ENCODE data around the gene TMEM52B.
"Not testable (repeated sequence)": the region's sequence is repeated elsewhere in the genome, so short reads cannot be mapped to it uniquely, and the experiment has no call there.

The TMEM52B gene

DNA sequence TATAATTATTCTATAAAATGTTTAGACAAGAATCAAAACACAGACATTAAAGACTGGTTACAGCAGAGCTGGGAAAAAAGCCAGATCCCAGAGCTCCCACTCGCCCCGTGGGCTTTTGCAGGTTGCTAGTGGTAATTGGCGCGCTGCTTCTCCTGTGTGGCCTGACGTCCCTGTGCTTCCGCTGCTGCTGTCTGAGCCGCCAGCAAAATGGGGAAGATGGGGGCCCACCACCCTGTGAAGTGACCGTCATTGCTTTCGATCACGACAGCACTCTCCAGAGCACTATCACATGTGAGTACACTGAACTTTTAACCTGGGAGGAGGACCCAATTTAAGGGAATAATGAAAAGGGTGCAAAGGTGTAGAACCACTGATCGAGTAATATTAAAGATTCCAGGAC lies 7.5 kb downstream of the TMEM52B start:
- TF ChIP-seq, protein P1, sequence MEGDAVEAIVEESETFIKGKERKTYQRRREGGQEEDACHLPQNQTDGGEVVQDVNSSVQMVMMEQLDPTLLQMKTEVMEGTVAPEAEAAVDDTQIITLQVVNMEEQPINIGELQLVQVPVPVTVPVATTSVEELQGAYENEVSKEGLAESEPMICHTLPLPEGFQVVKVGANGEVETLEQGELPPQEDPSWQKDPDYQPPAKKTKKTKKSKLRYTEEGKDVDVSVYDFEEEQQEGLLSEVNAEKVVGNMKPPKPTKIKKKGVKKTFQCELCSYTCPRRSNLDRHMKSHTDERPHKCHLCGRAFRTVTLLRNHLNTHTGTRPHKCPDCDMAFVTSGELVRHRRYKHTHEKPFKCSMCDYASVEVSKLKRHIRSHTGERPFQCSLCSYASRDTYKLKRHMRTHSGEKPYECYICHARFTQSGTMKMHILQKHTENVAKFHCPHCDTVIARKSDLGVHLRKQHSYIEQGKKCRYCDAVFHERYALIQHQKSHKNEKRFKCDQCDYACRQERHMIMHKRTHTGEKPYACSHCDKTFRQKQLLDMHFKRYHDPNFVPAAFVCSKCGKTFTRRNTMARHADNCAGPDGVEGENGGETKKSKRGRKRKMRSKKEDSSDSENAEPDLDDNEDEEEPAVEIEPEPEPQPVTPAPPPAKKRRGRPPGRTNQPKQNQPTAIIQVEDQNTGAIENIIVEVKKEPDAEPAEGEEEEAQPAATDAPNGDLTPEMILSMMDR (IDR thresholded peaks at IDR 0.05; ENCODE audit: extremely low read depth, missing control alignments) = no peak

DNA sequence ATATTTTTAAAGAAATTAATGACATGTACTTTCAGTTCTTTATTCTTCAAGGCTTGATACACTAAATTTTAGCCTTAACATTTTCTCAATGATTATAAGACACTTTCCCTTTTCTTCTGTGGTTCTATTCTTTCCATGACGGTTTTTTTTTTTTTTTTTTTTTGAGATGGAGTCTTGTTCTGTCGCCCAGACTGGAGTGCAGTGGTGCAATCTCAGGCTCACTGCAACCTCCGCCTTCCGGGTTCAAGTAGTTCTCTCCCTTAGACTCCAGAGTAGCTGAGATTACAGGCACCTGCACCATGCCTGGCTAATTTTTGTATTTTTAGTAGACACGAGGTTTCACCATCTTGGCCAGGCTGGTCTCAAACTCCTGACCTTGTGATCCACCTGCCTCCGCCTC lies 8.1 kb downstream of the TMEM52B start:
- DNase-seq (ENCODE audit: low spot score) = not testable (repeated sequence)

More for the DNA sequence above, 7.5 kb downstream of the TMEM52B start:
- no peak for DNase-seq (ENCODE audit: low spot score)

DNA sequence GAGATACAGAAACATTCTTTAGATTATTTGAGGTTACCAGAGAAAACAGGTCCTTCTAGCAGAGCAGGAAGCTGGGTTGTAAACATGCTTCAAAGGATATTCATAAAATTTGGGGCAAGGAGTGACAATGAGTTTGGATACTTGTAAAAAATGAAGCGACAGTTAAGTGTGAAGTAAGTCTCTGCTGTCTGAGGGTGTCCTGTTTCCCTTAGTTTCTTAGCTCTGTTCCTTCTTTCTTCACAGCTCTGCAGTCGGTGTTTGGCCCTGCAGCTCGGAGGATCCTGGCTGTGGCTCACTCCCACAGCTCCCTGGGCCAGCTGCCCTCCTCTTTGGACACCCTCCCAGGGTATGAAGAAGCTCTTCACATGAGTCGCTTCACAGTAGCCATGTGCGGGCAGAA lies 10.8 kb downstream of the TMEM52B start:
- TF ChIP-seq, protein P1 (IDR thresholded peaks at IDR 0.05; ENCODE audit: extremely low read depth, missing control alignments) = no peak
- no peak for DNase-seq (ENCODE audit: low spot score)

DNA sequence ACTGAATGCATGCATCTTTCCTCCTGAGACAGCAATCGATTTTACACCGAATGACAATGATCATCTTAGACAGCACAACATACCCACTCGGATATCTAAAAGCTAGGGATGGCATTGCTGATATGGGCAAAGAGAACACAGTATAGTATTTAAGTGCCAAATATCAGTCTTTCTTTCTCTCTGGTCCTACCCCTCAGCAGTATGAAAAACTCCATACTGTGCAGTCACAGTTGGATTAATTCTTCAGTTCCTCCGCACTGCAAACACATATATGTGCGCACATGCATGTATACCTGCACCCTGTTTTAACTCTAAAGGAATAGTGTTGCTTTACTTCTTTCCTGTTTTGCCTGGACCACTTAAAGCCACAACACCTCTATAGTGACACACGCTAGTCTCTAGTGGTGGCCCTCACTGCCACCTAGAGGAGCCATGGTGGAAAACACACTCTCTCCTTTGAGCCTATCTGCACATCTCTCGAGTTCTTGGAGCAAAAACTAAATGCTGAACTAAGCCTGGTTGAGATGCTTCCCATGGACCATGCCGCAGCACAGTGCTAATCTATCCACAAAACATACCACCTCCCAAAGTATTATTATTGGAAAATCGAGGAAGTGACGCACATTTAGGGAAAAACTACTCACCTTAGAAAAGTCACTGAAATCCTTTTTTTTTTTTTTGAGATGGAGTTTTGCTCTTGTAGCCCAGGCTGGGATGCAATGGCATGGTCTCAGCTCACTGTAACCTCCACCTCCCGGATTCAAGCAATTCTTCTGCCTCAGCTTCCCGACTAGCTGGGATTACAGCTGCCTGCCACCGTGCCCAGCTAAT lies 11.9 kb downstream of the TMEM52B start:
- TF ChIP-seq, protein P1 (IDR thresholded peaks at IDR 0.05; ENCODE audit: extremely low read depth, missing control alignments) = peak; percentile 84
- DNase-seq (ENCODE audit: low spot score) = peak; percentile 71

DNA sequence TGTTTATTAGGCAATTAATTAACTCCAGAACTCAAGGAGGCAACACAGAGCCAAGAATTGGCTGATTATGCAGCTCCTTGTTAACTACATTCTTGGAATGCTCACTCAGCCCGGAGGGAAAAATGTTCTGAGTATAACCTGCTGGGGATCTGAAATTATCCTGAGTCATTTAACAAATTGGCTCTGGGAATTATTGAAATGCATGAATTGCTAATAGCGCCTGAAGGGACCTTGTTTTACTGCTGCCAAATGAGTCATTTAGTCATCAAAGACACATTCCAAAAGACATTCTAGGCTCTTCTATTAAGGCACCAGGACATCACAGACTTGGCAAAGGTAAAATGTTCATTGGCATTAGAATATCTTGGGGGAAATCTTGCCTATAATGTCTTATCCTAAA lies 13.0 kb downstream of the TMEM52B start:
- DNase-seq (ENCODE audit: low spot score) = no peak

DNA sequence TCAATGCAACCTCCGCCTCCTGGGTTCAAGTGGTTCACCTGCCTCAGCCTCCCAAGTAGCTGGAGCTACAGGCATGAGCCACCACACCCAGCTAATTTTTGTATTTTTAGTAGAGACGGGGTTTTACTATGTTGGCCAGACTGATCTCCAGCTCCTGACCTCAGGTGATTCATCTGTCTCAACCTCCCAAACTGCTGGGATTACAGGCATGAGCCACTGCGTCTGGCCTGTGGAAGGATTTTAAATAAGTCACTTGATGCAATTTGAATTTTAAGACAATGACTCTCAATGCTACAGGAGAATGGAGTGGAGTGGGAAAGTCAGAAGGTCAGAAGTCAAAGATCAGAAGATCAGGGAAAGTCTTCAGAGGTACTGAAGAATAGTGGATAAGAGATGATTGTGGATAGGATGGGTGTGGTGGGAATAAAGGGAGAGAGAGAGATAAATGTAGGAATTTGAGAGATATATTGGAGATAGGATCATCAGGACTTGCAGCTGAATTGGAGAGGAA lies 15.4 kb downstream of the TMEM52B start:
- TF ChIP-seq, protein P1 (IDR thresholded peaks at IDR 0.05; ENCODE audit: extremely low read depth, missing control alignments) = no peak
- no peak for DNase-seq (ENCODE audit: low spot score)

More for the DNA sequence above, 13.0 kb downstream of the TMEM52B start:
- TF ChIP-seq, protein P1 (IDR thresholded peaks at IDR 0.05; ENCODE audit: extremely low read depth, missing control alignments) = no peak

DNA sequence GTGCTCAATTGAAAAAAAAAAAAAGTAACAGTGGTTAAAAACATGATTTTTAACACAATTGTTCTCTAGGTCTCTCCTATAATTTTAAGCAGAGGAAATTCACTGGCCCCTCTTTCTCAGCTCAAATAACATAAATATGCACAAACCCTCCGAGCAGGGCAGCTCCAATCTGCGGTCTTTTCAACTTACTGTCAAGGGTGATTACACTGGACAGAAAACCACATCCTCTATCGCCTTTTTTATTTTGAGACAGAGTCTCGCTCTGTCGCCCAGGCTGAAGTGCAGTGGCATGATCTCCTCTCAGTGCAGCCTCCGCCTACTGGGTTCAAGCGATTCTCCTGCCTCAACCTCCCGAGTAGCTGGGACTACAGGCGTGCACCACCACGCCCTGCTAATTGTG lies 17.4 kb downstream of the TMEM52B start:
- DNase-seq (ENCODE audit: low spot score) = peak; percentile 34
- TF ChIP-seq, protein P1 (IDR thresholded peaks at IDR 0.05; ENCODE audit: extremely low read depth, missing control alignments) = no peak

DNA sequence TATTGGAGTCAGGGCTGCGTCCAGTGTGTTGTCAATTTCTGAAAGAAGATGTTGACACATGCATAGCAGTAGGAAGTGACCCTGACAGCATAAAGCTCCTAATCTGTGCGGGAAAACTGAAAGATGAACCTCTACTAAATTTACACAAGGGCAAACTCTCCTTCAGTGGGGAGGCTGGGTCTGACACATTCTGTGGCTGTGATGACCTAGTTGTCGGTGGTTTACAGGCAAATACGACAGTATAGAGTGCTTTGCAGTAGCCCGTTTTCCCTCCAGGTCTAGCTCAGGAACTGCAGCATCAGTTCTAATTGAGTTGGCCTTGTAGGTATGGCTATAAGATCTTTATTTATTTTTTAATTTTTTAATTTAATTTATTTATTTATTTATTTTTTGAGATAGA lies 19.0 kb downstream of the TMEM52B start:
- TF ChIP-seq, protein P1 (IDR thresholded peaks at IDR 0.05; ENCODE audit: extremely low read depth, missing control alignments) = no peak
- no peak for DNase-seq (ENCODE audit: low spot score)

DNA sequence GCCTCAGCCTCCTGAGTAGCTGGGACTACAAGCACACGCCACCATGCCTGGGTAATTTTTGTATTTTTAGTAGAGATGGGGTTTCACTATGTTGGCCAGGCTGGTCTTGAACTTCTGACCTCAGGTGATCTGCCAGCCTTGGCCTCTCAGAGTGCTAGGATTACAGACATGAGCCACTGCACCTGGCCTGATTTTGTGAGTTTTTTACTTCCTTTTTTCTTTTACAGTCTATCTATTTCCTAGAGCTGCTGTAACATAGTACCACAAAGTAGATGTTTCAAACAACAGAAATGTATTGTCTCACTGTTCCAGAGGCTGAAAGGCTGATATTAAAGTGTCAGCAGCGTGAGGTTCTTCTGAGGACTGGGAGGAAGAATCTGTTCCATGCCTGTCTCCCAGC lies 25.7 kb downstream of the TMEM52B start:
- DNase-seq (ENCODE audit: low spot score) = not testable (repeated sequence)
